H1 (cell line): ENCODE measurements around the gene TTLL5. TPM values are rescaled to one million over a fixed set of nuclear protein-coding genes. Genes with fewer than 3 reads are reported as not detected.

Source experiments
- CTCF ChIA-PET: fragments of 300-600 bp; sonication (Branson Sonifier 250); formaldehyde crosslinking; loops from one replicate; lab custom pipeline; 2021; ENCODE audit not compliant: partially characterized antibody; lab: Charles Lee
- POLR2A ChIA-PET: fragments of 300-600 bp; sonication (Branson Sonifier 250); formaldehyde crosslinking; loops from one replicate; lab custom pipeline; 2021; ENCODE audit warnings: inconsistent platforms; ENCODE audit not compliant: partially characterized antibody; lab: Charles Lee
- DNase-seq, 2 experiments: peaks; one replicate each; pipeline versions ENCODE4 v3.0.0 to v3.0.0-alpha.2; 2010 to 2022; ENCODE audit warnings: low spot score in 2 of 2, low read depth in 1 of 2, mixed read lengths in 1 of 2
- FAIRE-seq: peaks from 2 replicates; lab custom pipeline; 2011; peaks lifted over from hg19 to GRCh38; lab: Jason Lieb, UNC
- H2AFZ ChIP-seq: 2 replicates; pipeline ENCODE4 v1.8.1; 2012; ENCODE audit warnings: low read length, inconsistent platforms
- H2AK5ac ChIP-seq: 2 replicates; pipeline ENCODE4 v1.6.1; 2013; ENCODE audit warnings: low read depth, low read length
- H2BK120ac ChIP-seq: replicated peaks from 2 replicates; pipeline ENCODE3; 2013; ENCODE audit warnings: low read depth, low read length, inconsistent platforms
- H2BK12ac ChIP-seq: 2 replicates; pipeline ENCODE4 v1.6.1; 2013; ENCODE audit warnings: low read depth, low read length
- H2BK15ac ChIP-seq: 2 replicates; pipeline ENCODE4 v1.6.1; 2013; ENCODE audit warnings: low read length
- H2BK20ac ChIP-seq: 2 replicates; pipeline ENCODE4 v1.6.1; 2013; ENCODE audit warnings: low read length
- H2BK5ac ChIP-seq: 2 replicates; pipeline ENCODE4 v1.6.1; 2013; ENCODE audit warnings: low read depth, low read length
- H3K14ac ChIP-seq: 2 replicates; pipeline ENCODE4 v1.6.1; 2013; ENCODE audit warnings: inconsistent platforms; ENCODE audit not compliant: insufficient read length
- H3K18ac ChIP-seq: 2 replicates; pipeline ENCODE4 v1.6.1; 2013; ENCODE audit warnings: low read length; ENCODE audit errors: extremely low read depth
- H3K23ac ChIP-seq: 2 replicates; pipeline ENCODE4 v1.6.1; 2013; ENCODE audit warnings: inconsistent platforms; ENCODE audit not compliant: insufficient read length
- H3K23me2 ChIP-seq: 2 replicates; pipeline ENCODE4 v1.6.1; 2013; ENCODE audit warnings: low read depth, low read length
- H3K27ac ChIP-seq: 2 replicates; pipeline ENCODE4 v1.6.1; 2011; ENCODE audit warnings: low read depth, low read length, inconsistent platforms
- H3K27me3 ChIP-seq, 4 experiments: replicated peaks in 1 of 4; 1 replicate in 1 of 4; 2 replicates in 3 of 4; pipeline versions ENCODE4 v1.6.1 to v1.8.1; 2011 to 2013; ENCODE audit warnings: low read length in 3 of 4, mild to moderate bottlenecking in 3 of 4, inconsistent platforms in 2 of 4, mixed read lengths in 2 of 4, moderate library complexity in 1 of 4; ENCODE audit not compliant: control insufficient read depth in 3 of 4, insufficient read depth in 3 of 4; ENCODE audit errors: extremely low read depth in 1 of 4
- H3K36me3 ChIP-seq, 4 experiments: 2 replicates each; pipeline versions ENCODE4 v1.6.1 to v1.8.1; 2011 to 2013; ENCODE audit warnings: mild to moderate bottlenecking in 4 of 4, low read length in 3 of 4, moderate library complexity in 2 of 4, control low read depth in 1 of 4, inconsistent platforms in 1 of 4; ENCODE audit not compliant: insufficient read depth in 4 of 4, control insufficient read depth in 2 of 4
- H3K4ac ChIP-seq: replicated peaks from 2 replicates; pipeline ENCODE3; 2013; ENCODE audit warnings: low read length, low read depth, mixed read lengths, inconsistent platforms; ENCODE audit not compliant: insufficient read length
- H3K4me1 ChIP-seq, 4 experiments: replicated peaks in 1 of 4; 1 replicate in 1 of 4; 2 replicates in 3 of 4; pipeline versions ENCODE4 v1.6.1 to v1.8.1; 2011 to 2013; ENCODE audit warnings: low read length in 3 of 4, inconsistent platforms in 2 of 4, mixed read lengths in 1 of 4; ENCODE audit not compliant: insufficient read depth in 4 of 4, control insufficient read depth in 3 of 4
- H3K4me2 ChIP-seq, 2 experiments: 2 replicates each; pipeline versions ENCODE4 v1.6.1 to v1.8.1; 2011 to 2013; ENCODE audit warnings: low read depth in 2 of 2, low read length in 2 of 2, control low read depth in 1 of 2, inconsistent platforms in 1 of 2, mild to moderate bottlenecking in 1 of 2; ENCODE audit not compliant: insufficient read depth in 1 of 2
- H3K4me3 ChIP-seq, 4 experiments: fragments of 200-600, 300-600 bp in 1 of 4; sonication (generic), shearing (Covaris generic), sonication (Bioruptor Twin) in 1 of 4; 2 replicates each; pipeline versions ENCODE4 v1.5.1 to v1.8.1; 2011 to 2016; ENCODE audit warnings: low read length in 4 of 4, low read depth in 3 of 4, control low read depth in 2 of 4, inconsistent platforms in 2 of 4, mild to moderate bottlenecking in 2 of 4, mixed read lengths in 1 of 4, moderate library complexity in 1 of 4; ENCODE audit not compliant: insufficient read depth in 2 of 4; ENCODE audit errors: extremely low read depth in 1 of 4
- H3K56ac ChIP-seq: replicated peaks from 2 replicates; pipeline ENCODE3; 2013; ENCODE audit warnings: low read depth, mild to moderate bottlenecking, mixed read lengths, low read length, inconsistent platforms; ENCODE audit not compliant: insufficient read length
- H3K79me1 ChIP-seq: 2 replicates; pipeline ENCODE4 v1.6.1; 2013; ENCODE audit warnings: low read depth, low read length, control low read depth
- H3K79me2 ChIP-seq, 2 experiments: 2 replicates each; pipeline versions ENCODE4 v1.6.1 to v1.8.1; 2012 to 2013; ENCODE audit warnings: low read length in 2 of 2, mild to moderate bottlenecking in 2 of 2, inconsistent platforms in 1 of 2; ENCODE audit not compliant: insufficient read depth in 2 of 2, control insufficient read depth in 1 of 2
- H3K9ac ChIP-seq, 4 experiments: replicated peaks in 1 of 4; 1 replicate in 1 of 4; 2 replicates in 3 of 4; pipeline versions ENCODE4 v1.6.1 to v1.8.1; 2011 to 2013; ENCODE audit warnings: low read depth in 3 of 4, low read length in 3 of 4, control low read depth in 2 of 4, mild to moderate bottlenecking in 2 of 4, moderate library complexity in 2 of 4, inconsistent platforms in 1 of 4; ENCODE audit errors: extremely low read depth in 1 of 4
- H3K9me3 ChIP-seq, 2 experiments: 2 replicates each; pipeline versions ENCODE4 v1.6.1 to v1.8.1; 2012 to 2013; ENCODE audit warnings: mild to moderate bottlenecking in 2 of 2, moderate library complexity in 2 of 2, control low read depth in 1 of 2, inconsistent platforms in 1 of 2, low read depth in 1 of 2, low read length in 1 of 2, mixed read lengths in 1 of 2; ENCODE audit not compliant: insufficient read depth in 2 of 2
- H4K20me1 ChIP-seq, 2 experiments: replicated peaks in 1 of 2; 2 replicates each; pipeline versions ENCODE3 to v1.8.1; 2011 to 2013; ENCODE audit warnings: inconsistent platforms in 2 of 2, low read length in 2 of 2, mild to moderate bottlenecking in 1 of 2; ENCODE audit not compliant: insufficient read depth in 2 of 2, control insufficient read depth in 1 of 2
- H4K5ac ChIP-seq: 2 replicates; pipeline ENCODE4 v1.6.1; 2013; ENCODE audit warnings: low read length, low read depth, mixed read lengths, inconsistent platforms; ENCODE audit not compliant: insufficient read length
- H4K8ac ChIP-seq: 2 replicates; pipeline ENCODE4 v1.8.0; 2013; ENCODE audit warnings: mild to moderate bottlenecking, moderate library complexity, low read length, inconsistent platforms; ENCODE audit not compliant: insufficient read depth; ENCODE audit errors: extremely low read depth
- H4K91ac ChIP-seq: replicated peaks from 2 replicates; pipeline ENCODE3; 2013; ENCODE audit warnings: low read length, mixed read lengths, inconsistent platforms; ENCODE audit not compliant: insufficient read length
- BACH1 ChIP-seq: IDR thresholded peaks from 2 replicates; pipeline ENCODE4 v1.6.1; 2012; ENCODE audit warnings: low read length, improper control_type of control experiment
- BCL11A ChIP-seq, 2 experiments: IDR thresholded peaks; one replicate each; pipeline ENCODE4 v1.6.1; 2011; ENCODE audit warnings: low read depth in 2 of 2, low read length in 2 of 2, mild to moderate bottlenecking in 2 of 2
- BRCA1 ChIP-seq: IDR thresholded peaks from 2 replicates; pipeline ENCODE4 v1.6.1; 2012; ENCODE audit warnings: low read depth, low read length, improper control_type of control experiment
- CHD1 ChIP-seq: IDR thresholded peaks from 2 replicates; pipeline ENCODE4 v1.6.1; 2012; ENCODE audit warnings: low read depth, low read length, improper control_type of control experiment
- CHD2 ChIP-seq: IDR thresholded peaks from 2 replicates; pipeline ENCODE4 v1.6.1; 2012; ENCODE audit warnings: low read length, improper control_type of control experiment
- EGR1 ChIP-seq: IDR thresholded peaks from 2 replicates; pipeline ENCODE4 v1.6.1; 2011; ENCODE audit warnings: low read depth, low read length, borderline replicate concordance
- GABPA ChIP-seq: IDR thresholded peaks from 2 replicates; pipeline ENCODE4 v1.6.1; 2011; ENCODE audit warnings: mild to moderate bottlenecking, low read length, moderate library complexity, borderline replicate concordance; ENCODE audit not compliant: insufficient read depth
- HDAC2 ChIP-seq, 2 experiments: fragments of 300-600 bp in 1 of 2; sonication (generic) in 1 of 2; IDR thresholded peaks; 2 replicates each; pipeline ENCODE4 v1.6.1; 2011 to 2012; ENCODE audit warnings: low read depth in 2 of 2, low read length in 2 of 2, mild to moderate bottlenecking in 2 of 2, moderate library complexity in 2 of 2, borderline replicate concordance in 1 of 2, inconsistent platforms in 1 of 2
- KDM5A ChIP-seq: fragments of 200-600 bp; IDR thresholded peaks from 2 replicates; pipeline ENCODE4 v1.7.1; 2012; ENCODE audit warnings: mild to moderate bottlenecking, low read length, inconsistent platforms, mixed read lengths
- PHF8 ChIP-seq: fragments of 200-600 bp; sonication (generic); conservative IDR thresholded peaks from 2 replicates; pipeline ENCODE4 v1.7.1; 2012; ENCODE audit warnings: low read depth, mild to moderate bottlenecking, inconsistent platforms, low read length, moderate library complexity
- POLR2A ChIP-seq, 2 experiments: IDR thresholded peaks; 1 replicate in 1 of 2; 2 replicates in 1 of 2; pipeline ENCODE4 v1.6.1; 2011; ENCODE audit warnings: low read depth in 2 of 2, low read length in 2 of 2, mild to moderate bottlenecking in 2 of 2; ENCODE audit errors: control extremely low read depth in 1 of 2
- TAF7 ChIP-seq: optimal IDR thresholded peaks from 2 replicates; pipeline ENCODE3; 2011; ENCODE audit warnings: low read depth, mild to moderate bottlenecking, inconsistent platforms, low read length, moderate library complexity, borderline replicate concordance
- WGBS, 2 experiments: shearing (Covaris generic) in 1 of 2; methylation state at CpG; one replicate each; pipeline versions ENCODE4 v1.1.6 to v1.1.7; 2013 to 2015; ENCODE audit warnings: low lambda C conversion rate in 2 of 2, mixed read lengths in 2 of 2, inconsistent platforms in 1 of 2, low coverage in 1 of 2, missing lambda C conversion rate in 1 of 2; ENCODE audit not compliant: insufficient replicate concordance in 2 of 2, insufficient coverage in 1 of 2, insufficient read length in 1 of 2; ENCODE audit errors: extremely low coverage in 1 of 2, missing lambda C conversion rate in 1 of 2; 5-methylcytosine and 5-hydroxymethylcytosine counted together
- polyA plus RNA-seq, 7 experiments: library from polyadenylated mRNA; depleted of rRNA in 3 of 7; stranded (reverse) in 5 of 7; unstranded in 2 of 7; fragments of >200 nt in 5 of 7; fragments of 200-250 nt in 2 of 7; gene quantifications; 1 replicate in 5 of 7; 2 replicates in 1 of 7; 4 replicates in 1 of 7; pipeline versions ENCODE4 v1.2.1 to v1.2.3, GENCODE V29; 2011 to 2013; ENCODE audit warnings: missing spikeins in 2 of 7, mixed read lengths in 2 of 7
- total RNA-seq: library from RNA; stranded (reverse); fragmentation: NEBNext Ultra II Directional; extraction: Animal tissue kit (Norgen Biotek cat#: 25700); gene quantifications from 2 replicates; pipeline ENCODE4 v1.2.1, GENCODE V29; 2021

Gene TTLL5
- total and polyA plus RNA-seq, 2 of the 8 experiments (the other 6 are each of a cell fraction or from before 2014, with no cell fraction given) = 16.1 to 45.9 TPM

DNA sequence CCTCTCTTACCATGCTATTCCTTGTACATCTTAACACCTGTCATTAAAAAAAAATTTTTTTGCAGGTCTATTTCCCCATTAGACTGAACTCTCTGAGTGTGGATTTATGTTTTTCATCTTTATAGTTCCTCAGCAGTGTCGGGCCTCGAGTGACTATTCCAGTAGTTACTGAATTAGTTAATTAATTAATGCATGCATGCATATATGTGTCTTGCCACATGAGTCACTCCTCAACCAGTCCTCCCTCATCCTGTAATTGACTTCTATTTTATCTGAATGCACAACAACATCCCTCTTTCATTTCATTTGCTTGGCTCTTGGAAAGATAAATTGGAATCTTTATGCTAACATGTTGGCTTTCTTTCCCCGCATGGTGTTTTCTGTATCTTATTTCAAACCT lies 36.0 kb upstream of the TTLL5 start:
- Histone ChIP-seq H2BK5ac (no peak overlapping the region), H3K4me1 (peaks cover 0 to 12% (median 3%) of the 10 kb centered on the region in 4 experiments; a peak in 5 of 7 replicates), H3K23me2 (peaks cover 2% of the 10 kb centered on the region; the same call in 1 of the 2 replicates), H3K9me3 (no peaks in the 10 kb centered on the region), H2BK15ac (no peak overlapping the region), H3K79me2 (no peaks in the 10 kb centered on the region), H4K91ac (no peak overlapping the region), H3K9ac (no peak overlapping the region), H3K27ac (no peak overlapping the region), H3K4me3 (no peak overlapping the region), H4K20me1 (no peaks in the 10 kb centered on the region), H4K5ac (no peak overlapping the region), H3K23ac (no peak overlapping the region), H2BK120ac (no peak overlapping the region), H3K36me3 (no peaks in the 10 kb centered on the region), H2BK12ac (no peak overlapping the region), H2BK20ac (no peak overlapping the region), H3K79me1 (no peaks in the 10 kb centered on the region), H3K56ac (no peak overlapping the region), H4K8ac (no peak overlapping the region), H2AFZ (no peak overlapping the region), H3K4me2 (no peak overlapping the region), H3K27me3 (no peaks in the 10 kb centered on the region), H3K4ac (no peak overlapping the region), H3K14ac (no peak overlapping the region), H2AK5ac (no peak overlapping the region), H3K18ac (no peak overlapping the region)
- FAIRE-seq (no peak), DNase-seq (no peak)
- ChIA-PET POLR2A (no interaction called here), CTCF (interaction anchor here (0.6 to 1.2 kb wide), 2 partner anchors 9 to 493 kb away, joined by 3 read pairs; no protein-coding TSS in a partner anchor)
- TF ChIP-seq POLR2A (IDR thresholded peaks at IDR 0.05; ENCODE audit: control extremely low read depth in 1 of 2, low read depth in 2 of 2, low read length in 2 of 2) (no peak), CHD1 (no peak), GABPA (no peak), CHD2 (no peak), PHF8 (no peak), BRCA1 (no peak), BCL11A (IDR thresholded peaks at IDR 0.05; ENCODE audit: low read depth in 2 of 2, low read length in 2 of 2) (no peak), HDAC2 (IDR thresholded peaks at IDR 0.05; ENCODE audit: borderline replicate concordance in 1 of 2, low read depth in 2 of 2, low read length in 2 of 2) (no peak), TAF7 (no peak), KDM5A (no peak), BACH1 (no peak), EGR1 (no peak)
- WGBS, 2 experiments = 98% methylated on average over 3 of the region's 3 CpGs; no CpG with 5 or more reads in 1 of the 2 experiments
